GM19468 (cell line): ENCODE results near the gene RAB20.
"Not testable (repeated sequence)": the region's sequence is repeated elsewhere in the genome, so short reads cannot be mapped to it uniquely, and the experiment has no call there.

Experiments
- ATAC-seq: cut with Tn5 transposase; IDR thresholded peaks from one replicate; pipeline ENCODE4 v1.9.1; 2021; ENCODE audit warnings: mild to moderate bottlenecking, moderate library complexity, moderate number of reproducible peaks; ENCODE audit not compliant: unreplicated experiment; ENCODE audit errors: extremely low read depth

Gene RAB20

GRCh38 chr13:110576070-110576394 lies 14.5 kb upstream of the RAB20 start:
- no peak for ATAC-seq

GRCh38 chr13:110575322-110576069 lies 14.0 kb upstream of the RAB20 start:
- peak; percentile 24 for ATAC-seq

GRCh38 chr13:110574161-110574560 lies 12.6 kb upstream of the RAB20 start:
- ATAC-seq, result no peak

GRCh38 chr13:110572778-110573118 lies 11.2 kb upstream of the RAB20 start:
- ATAC-seq, result peak; percentile 88

- no peak for ATAC-seq
Observed at GRCh38 chr13:110571896-110572777, 10.6 kb upstream of the RAB20 start.

- no peak for ATAC-seq
Observed at GRCh38 chr13:110570886-110571285, 9.4 kb upstream of the RAB20 start.

GRCh38 chr13:110569962-110570361 lies 8.4 kb upstream of the RAB20 start:
- ATAC-seq, result not testable (repeated sequence)

- ATAC-seq, result no peak
Observed at GRCh38 chr13:110568612-110569011, 7.1 kb upstream of the RAB20 start.

GRCh38 chr13:110566171-110566570 lies 4.6 kb upstream of the RAB20 start:
- ATAC-seq, result no peak

GRCh38 chr13:110565296-110565695 lies 3.8 kb upstream of the RAB20 start:
- no peak for ATAC-seq

- ATAC-seq, result no peak
Observed at GRCh38 chr13:110564472-110564985, 3.0 kb upstream of the RAB20 start.

- no peak for ATAC-seq
Observed at GRCh38 chr13:110563463-110563774, 1.9 kb upstream of the RAB20 start.

GRCh38 chr13:110562696-110563462 lies 1.4 kb upstream of the RAB20 start:
- ATAC-seq, result no peak

- ATAC-seq, result no peak
Observed at GRCh38 chr13:110562036-110562597, 595 bp upstream of the RAB20 start.

- no peak for ATAC-seq
Observed at GRCh38 chr13:110560601-110561343, 750 bp downstream of the RAB20 start.

GRCh38 chr13:110559986-110560385 lies 1.5 kb downstream of the RAB20 start:
- no peak for ATAC-seq

- no peak for ATAC-seq
Observed at GRCh38 chr13:110559429-110559943, 2.0 kb downstream of the RAB20 start.

GRCh38 chr13:110557610-110558305 lies 3.8 kb downstream of the RAB20 start:
- no peak for ATAC-seq

GRCh38 chr13:110557082-110557481 lies 4.4 kb downstream of the RAB20 start:
- no peak for ATAC-seq
